HepG2 (cell line): ENCODE data around the gene GLB1L3. TPM values are rescaled to one million over a fixed set of nuclear protein-coding genes. Genes with fewer than 3 reads are reported as not detected.

ENCODE experiments used
- ATAC-seq: fragments of 200-7000 bp; cut with Tn5 transposase; 3 replicates; pipeline ENCODE4 v1.9.1; 2020; ENCODE audit warnings: mild to moderate bottlenecking, moderate library complexity
- BruUV-seq: library from RNA; stranded (reverse); fragments of 400-500 nt; replicated peaks from 2 replicates; lab custom pipeline; 2021; lab: Mats Ljungman, UMichigan
- CTCF ChIA-PET: fragments of 300-600 bp; formaldehyde crosslinking; extraction: SDS; loops from one replicate; lab custom pipeline; 2021; ENCODE audit warnings: low total read pairs, inconsistent platforms, low intra/inter-chr PET ratio; lab: Yijun Ruan, JAX
- POLR2A ChIA-PET: fragments of 350-600 bp; sonication (Branson Sonifier 250); formaldehyde crosslinking; loops from one replicate; lab custom pipeline; 2020; ENCODE audit warnings: antibody characterized with exemption, inconsistent platforms; lab: Yijun Ruan, JAX
- DNase-seq: peaks from one replicate; pipeline ENCODE4 v3.0.0-alpha.2; 2015; ENCODE audit warnings: low spot score
- FAIRE-seq: peaks from 3 replicates; lab custom pipeline; 2011; peaks lifted over from hg19 to GRCh38; lab: Jason Lieb, UNC
- H2AFZ ChIP-seq: one replicate; pipeline ENCODE4 v1.6.1; 2011; ENCODE audit warnings: low read length, inconsistent platforms
- H3K27ac ChIP-seq: fragments of 300-600 bp; 3 replicates; pipeline ENCODE4 v1.8.0; 2011; ENCODE audit warnings: mixed run types, mild to moderate bottlenecking, mixed read lengths, low read length, inconsistent platforms; ENCODE audit not compliant: insufficient read depth; ENCODE audit errors: extremely low read length
- H3K27me3 ChIP-seq, 2 experiments: fragments of 200-600 bp in 1 of 2; 2 replicates in 1 of 2; 3 replicates in 1 of 2; pipeline versions ENCODE4 v1.6.0 to v1.8.0; 2011; ENCODE audit warnings: low read length in 2 of 2, mild to moderate bottlenecking in 2 of 2, moderate library complexity in 2 of 2, inconsistent platforms in 1 of 2; ENCODE audit not compliant: insufficient read depth in 2 of 2, control insufficient read depth in 1 of 2
- H3K36me3 ChIP-seq, 2 experiments: fragments of 200-600 bp in 1 of 2; replicated peaks in 1 of 2; 2 replicates in 1 of 2; 3 replicates in 1 of 2; pipeline versions ENCODE4 v1.5.1 to v1.8.0; 2011; ENCODE audit warnings: low read length in 2 of 2, inconsistent platforms in 1 of 2; ENCODE audit not compliant: insufficient read depth in 2 of 2, control insufficient read depth in 1 of 2
- H3K4me1 ChIP-seq: 2 replicates; pipeline ENCODE4 v1.5.1; 2012; ENCODE audit warnings: low read length, inconsistent platforms; ENCODE audit not compliant: insufficient read depth
- H3K4me2 ChIP-seq: 2 replicates; pipeline ENCODE4 v1.6.0; 2011; ENCODE audit warnings: low read depth, low read length, inconsistent platforms
- H3K4me3 ChIP-seq, 3 experiments: fragments of 200-600 bp in 1 of 3; sonication (generic), shearing (Covaris generic) in 1 of 3; replicated peaks in 1 of 3; 2 replicates each; pipeline ENCODE4 v1.5.1; 2011 to 2016; ENCODE audit warnings: low read length in 3 of 3, inconsistent platforms in 2 of 3, low read depth in 2 of 3, mild to moderate bottlenecking in 2 of 3, control low read depth in 1 of 3, mixed read lengths in 1 of 3; ENCODE audit not compliant: insufficient read depth in 1 of 3
- H3K79me2 ChIP-seq: one replicate; pipeline ENCODE4 v1.6.1; 2011; ENCODE audit warnings: low read length, inconsistent platforms; ENCODE audit not compliant: insufficient read depth
- H3K9ac ChIP-seq: 2 replicates; pipeline ENCODE4 v1.6.0; 2011; ENCODE audit warnings: mild to moderate bottlenecking, low read depth, low read length, inconsistent platforms; ENCODE audit not compliant: insufficient read depth
- H3K9me3 ChIP-seq: 2 replicates; pipeline ENCODE4 v1.5.1; 2012; ENCODE audit warnings: mild to moderate bottlenecking, low read length
- H4K20me1 ChIP-seq: 2 replicates; pipeline ENCODE4 v1.6.0; 2011; ENCODE audit warnings: inconsistent platforms, mild to moderate bottlenecking, low read length, moderate library complexity; ENCODE audit not compliant: insufficient read depth
- AHR ChIP-seq: IDR thresholded peaks from 2 replicates; pipeline ENCODE4 v1.6.1; 2018; ENCODE audit warnings: missing genetic modification reagents, missing compliant biosample characterization
- ARHGAP35 ChIP-seq: sonication (generic); formaldehyde crosslinking; IDR thresholded peaks from 2 replicates; pipeline ENCODE4 v1.9.0; 2022; ENCODE audit warnings: mild to moderate bottlenecking, inconsistent platforms, moderate library complexity, missing genetic modification reagents, borderline replicate concordance
- POLR2A ChIP-seq, 2 experiments: IDR thresholded peaks; 2 replicates each; pipeline ENCODE4 v1.6.1; 2011; ENCODE audit warnings: low read depth in 2 of 2, low read length in 2 of 2, mild to moderate bottlenecking in 1 of 2, moderate library complexity in 1 of 2; ENCODE audit not compliant: insufficient read depth in 1 of 2
- SRF ChIP-seq: IDR thresholded peaks from 2 replicates; pipeline ENCODE4 v1.6.1; 2011; ENCODE audit warnings: mild to moderate bottlenecking, low read depth, low read length, moderate library complexity
- ZNF160 ChIP-seq: sonication (generic); formaldehyde crosslinking; IDR thresholded peaks from 2 replicates; pipeline ENCODE4 v1.8.0; 2022; ENCODE audit warnings: mild to moderate bottlenecking, inconsistent platforms, missing genetic modification reagents
- ZNF354B ChIP-seq: sonication (generic); formaldehyde crosslinking; IDR thresholded peaks from 2 replicates; pipeline ENCODE4 v1.8.0; 2022; ENCODE audit warnings: mild to moderate bottlenecking, missing genetic modification reagents
- ZNF607 ChIP-seq: sonication (generic); formaldehyde crosslinking; IDR thresholded peaks from 2 replicates; pipeline ENCODE4 v1.5.1; 2020; ENCODE audit warnings: missing genetic modification reagents, mild to moderate bottlenecking, borderline replicate concordance
- WGBS: methylation state at CpG from one replicate; pipeline ENCODE4 v1.1.6; 2017; ENCODE audit warnings: low lambda C conversion rate; 5-methylcytosine and 5-hydroxymethylcytosine counted together
- in situ Hi-C: cut with HindIII; loops from 2 replicates; pipeline ENCODE4 v1.10.0; 2017; ENCODE audit warnings: low pct_unique_long_range_greater_than_20kb; ENCODE audit not compliant: extremely low pct_ligation_motif_present
- intact Hi-C: fragments of 100-400 bp; cut with micrococcal nuclease; formaldehyde crosslinking; loops from one replicate; pipeline ENCODE4 v1.10.0; 2022; ENCODE audit not compliant: unreplicated experiment
- polyA plus RNA-seq, 8 experiments: library from polyadenylated mRNA; depleted of rRNA in 3 of 8; stranded (reverse) in 7 of 8; unstranded in 1 of 8; fragments of >200 nt; fragmentation: Illumina TruSeq in 4 of 8; extraction: Trizol in 4 of 8; gene quantifications; 2 replicates each; pipeline versions ENCODE4 v1.2.1 to v1.2.3, GENCODE V29; 2011 to 2016; ENCODE audit warnings: low read depth in 4 of 8, missing spikeins in 1 of 8, mixed read lengths in 1 of 8; ENCODE audit not compliant: insufficient read depth in 1 of 8
- total RNA-seq, 5 experiments: library from RNA; depleted of rRNA; stranded (reverse); fragments of >200 nt; fragmentation: Illumina TruSeq; extraction: Trizol; gene quantifications; 2 replicates each; pipeline ENCODE4 v1.2.3, GENCODE V29; 2016; ENCODE audit warnings: low read depth in 1 of 5
- TF ChIP-seq, protein P1 (sequence below): IDR thresholded peaks from 2 replicates; pipeline ENCODE4 v1.6.1; 2016; ENCODE audit warnings: control low read depth
- TF ChIP-seq, protein P2 (sequence below): sonication (generic); formaldehyde crosslinking; conservative IDR thresholded peaks from 2 replicates; pipeline ENCODE4 v1.4.0; 2020; ENCODE audit warnings: missing genetic modification reagents
- TF ChIP-seq, protein P3 (sequence below): sonication (generic); formaldehyde crosslinking; IDR thresholded peaks from 2 replicates; pipeline ENCODE4 v1.4.0; 2020; ENCODE audit warnings: low read depth, missing genetic modification reagents

The GLB1L3 gene
- total and polyA plus RNA-seq, 2 of the 13 experiments (the other 11 are each of a cell fraction or from before 2014, with no cell fraction given) = not detected

DNA sequence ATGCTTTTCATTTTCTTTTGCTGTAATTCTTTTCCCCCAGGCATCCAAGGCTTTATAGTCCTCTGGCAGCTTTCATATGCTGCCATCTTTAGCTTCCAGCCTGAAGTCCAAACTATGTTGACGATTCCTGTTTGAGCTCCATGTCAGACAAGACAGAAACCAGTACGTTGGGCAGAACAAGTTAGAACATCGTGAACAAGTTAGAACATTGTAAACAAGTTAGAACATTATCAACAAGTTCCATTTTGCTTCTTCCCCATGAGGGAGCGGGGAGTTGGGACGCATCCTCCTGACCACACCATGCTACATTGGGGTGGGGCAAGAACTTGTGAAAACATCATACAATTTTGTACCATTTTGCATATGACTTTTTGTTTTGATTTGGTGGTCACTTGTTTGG, 79.5 kb downstream of the GLB1L3 start:
- Histone ChIP-seq H3K4me3 (no peak overlapping the region), H3K79me2 (no peaks in the 10 kb centered on the region), H3K9me3 (no peaks in the 10 kb centered on the region), H2AFZ (no peak overlapping the region), H3K4me1 (peaks cover 6% of the 10 kb centered on the region), H3K36me3 (no peaks in the 10 kb centered on the region), H3K27ac (no peak overlapping the region), H4K20me1 (no peaks in the 10 kb centered on the region), H3K4me2 (no peak overlapping the region), H3K9ac (no peak overlapping the region), H3K27me3 (peaks cover 8 to 38% of the 10 kb centered on the region in 2 experiments)
- no peak for ATAC-seq
- FAIRE-seq = no peak
- 21% methylated on average over 4 of the region's 5 CpGs for WGBS
- intact Hi-C loops (no loop called here), in situ Hi-C loops (no loop called here)
- POLR2A ChIA-PET = no interaction called here
- CTCF ChIA-PET = no interaction called here
- DNase-seq = no peak
- BruUV-seq = no TSS peak
- TF ChIP-seq, protein P1, sequence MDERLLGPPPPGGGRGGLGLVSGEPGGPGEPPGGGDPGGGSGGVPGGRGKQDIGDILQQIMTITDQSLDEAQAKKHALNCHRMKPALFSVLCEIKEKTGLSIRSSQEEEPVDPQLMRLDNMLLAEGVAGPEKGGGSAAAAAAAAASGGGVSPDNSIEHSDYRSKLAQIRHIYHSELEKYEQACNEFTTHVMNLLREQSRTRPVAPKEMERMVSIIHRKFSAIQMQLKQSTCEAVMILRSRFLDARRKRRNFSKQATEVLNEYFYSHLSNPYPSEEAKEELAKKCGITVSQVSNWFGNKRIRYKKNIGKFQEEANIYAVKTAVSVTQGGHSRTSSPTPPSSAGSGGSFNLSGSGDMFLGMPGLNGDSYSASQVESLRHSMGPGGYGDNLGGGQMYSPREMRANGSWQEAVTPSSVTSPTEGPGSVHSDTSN = no peak
- no peak for TF ChIP-seq ZNF607 (CRISPR knock-in tag)

DNA sequence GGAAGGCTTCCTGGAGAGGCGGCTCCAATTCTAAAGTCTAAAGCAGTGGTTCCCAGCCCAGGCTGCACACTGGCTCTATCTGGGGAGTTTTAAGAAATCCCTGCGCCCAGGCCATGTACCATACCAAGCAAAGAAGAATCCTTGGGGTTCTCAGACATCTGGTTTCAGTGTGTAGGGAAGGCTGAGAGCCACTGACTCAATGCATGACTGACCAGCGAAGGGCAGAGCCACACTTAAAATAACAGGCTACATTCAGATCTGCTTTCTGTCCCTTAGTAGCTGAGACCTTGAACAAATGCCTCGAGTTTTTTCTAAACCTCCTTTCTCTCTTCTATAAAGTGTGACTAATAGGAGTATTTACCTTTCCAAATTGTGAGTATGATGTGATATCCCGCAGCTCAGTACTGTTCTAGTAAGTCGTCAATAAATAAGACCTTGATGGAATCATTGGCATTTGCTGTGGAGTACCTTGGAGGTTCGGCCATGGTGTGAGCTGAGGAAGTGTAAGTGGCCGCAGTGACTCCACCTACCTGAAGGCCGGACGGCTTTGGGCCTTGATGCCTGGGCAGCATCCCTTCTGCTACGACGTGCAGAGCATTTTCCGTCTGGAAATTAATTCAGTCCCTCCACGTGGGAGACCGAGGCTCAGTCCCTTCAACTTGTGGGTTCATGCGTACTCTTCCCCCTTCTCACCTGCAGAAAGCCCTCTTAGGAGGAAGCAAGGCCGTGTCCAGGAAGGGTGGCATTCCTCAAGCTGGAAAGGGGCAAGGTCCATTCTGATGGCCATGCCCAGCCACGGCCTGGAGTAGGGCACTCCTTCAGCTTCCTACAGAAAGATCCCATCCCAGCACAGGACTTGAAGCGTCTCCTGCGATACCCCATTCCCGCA, 80.7 kb downstream of the GLB1L3 start:
- Histone ChIP-seq H3K4me2 (no peak overlapping the region), H3K9ac (no peak overlapping the region), H3K36me3 (no peaks in the 10 kb centered on the region), H3K4me1 (peaks cover 6% of the 10 kb centered on the region), H4K20me1 (no peaks in the 10 kb centered on the region), H3K4me3 (no peak overlapping the region), H2AFZ (no peak overlapping the region), H3K9me3 (no peaks in the 10 kb centered on the region), H3K27ac (no peak overlapping the region), H3K27me3 (peaks cover 11 to 38% of the 10 kb centered on the region in 2 experiments), H3K79me2 (no peaks in the 10 kb centered on the region)
- FAIRE-seq (no peak), ATAC-seq (no peak), DNase-seq (no peak)
- CTCF ChIA-PET = no interaction called here
- BruUV-seq = no TSS peak
- POLR2A ChIA-PET = no interaction called here
- intact Hi-C loops (no loop called here), in situ Hi-C loops (no loop called here)
- WGBS = 38% methylated on average over 13 of the region's 21 CpGs
- TF ChIP-seq AHR (no peak), POLR2A (IDR thresholded peaks at IDR 0.05; ENCODE audit: insufficient read depth in 1 of 2, low read depth in 2 of 2, low read length in 2 of 2) (no peak), ZNF354B (no peak), ARHGAP35 (no peak), SRF (no peak), ZNF160 (CRISPR knock-in tag) (no peak)
- TF ChIP-seq, protein P2, sequence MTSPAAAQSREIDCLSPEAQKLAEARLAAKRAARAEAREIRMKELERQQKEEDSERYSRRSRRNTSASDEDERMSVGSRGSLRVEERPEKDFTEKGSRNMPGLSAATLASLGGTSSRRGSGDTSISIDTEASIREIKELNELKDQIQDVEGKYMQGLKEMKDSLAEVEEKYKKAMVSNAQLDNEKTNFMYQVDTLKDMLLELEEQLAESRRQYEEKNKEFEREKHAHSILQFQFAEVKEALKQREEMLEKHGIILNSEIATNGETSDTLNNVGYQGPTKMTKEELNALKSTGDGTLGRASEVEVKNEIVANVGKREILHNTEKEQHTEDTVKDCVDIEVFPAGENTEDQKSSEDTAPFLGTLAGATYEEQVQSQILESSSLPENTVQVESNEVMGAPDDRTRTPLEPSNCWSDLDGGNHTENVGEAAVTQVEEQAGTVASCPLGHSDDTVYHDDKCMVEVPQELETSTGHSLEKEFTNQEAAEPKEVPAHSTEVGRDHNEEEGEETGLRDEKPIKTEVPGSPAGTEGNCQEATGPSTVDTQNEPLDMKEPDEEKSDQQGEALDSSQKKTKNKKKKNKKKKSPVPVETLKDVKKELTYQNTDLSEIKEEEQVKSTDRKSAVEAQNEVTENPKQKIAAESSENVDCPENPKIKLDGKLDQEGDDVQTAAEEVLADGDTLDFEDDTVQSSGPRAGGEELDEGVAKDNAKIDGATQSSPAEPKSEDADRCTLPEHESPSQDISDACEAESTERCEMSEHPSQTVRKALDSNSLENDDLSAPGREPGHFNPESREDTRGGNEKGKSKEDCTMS (CRISPR knock-in tag) = no peak
- TF ChIP-seq, protein P3, sequence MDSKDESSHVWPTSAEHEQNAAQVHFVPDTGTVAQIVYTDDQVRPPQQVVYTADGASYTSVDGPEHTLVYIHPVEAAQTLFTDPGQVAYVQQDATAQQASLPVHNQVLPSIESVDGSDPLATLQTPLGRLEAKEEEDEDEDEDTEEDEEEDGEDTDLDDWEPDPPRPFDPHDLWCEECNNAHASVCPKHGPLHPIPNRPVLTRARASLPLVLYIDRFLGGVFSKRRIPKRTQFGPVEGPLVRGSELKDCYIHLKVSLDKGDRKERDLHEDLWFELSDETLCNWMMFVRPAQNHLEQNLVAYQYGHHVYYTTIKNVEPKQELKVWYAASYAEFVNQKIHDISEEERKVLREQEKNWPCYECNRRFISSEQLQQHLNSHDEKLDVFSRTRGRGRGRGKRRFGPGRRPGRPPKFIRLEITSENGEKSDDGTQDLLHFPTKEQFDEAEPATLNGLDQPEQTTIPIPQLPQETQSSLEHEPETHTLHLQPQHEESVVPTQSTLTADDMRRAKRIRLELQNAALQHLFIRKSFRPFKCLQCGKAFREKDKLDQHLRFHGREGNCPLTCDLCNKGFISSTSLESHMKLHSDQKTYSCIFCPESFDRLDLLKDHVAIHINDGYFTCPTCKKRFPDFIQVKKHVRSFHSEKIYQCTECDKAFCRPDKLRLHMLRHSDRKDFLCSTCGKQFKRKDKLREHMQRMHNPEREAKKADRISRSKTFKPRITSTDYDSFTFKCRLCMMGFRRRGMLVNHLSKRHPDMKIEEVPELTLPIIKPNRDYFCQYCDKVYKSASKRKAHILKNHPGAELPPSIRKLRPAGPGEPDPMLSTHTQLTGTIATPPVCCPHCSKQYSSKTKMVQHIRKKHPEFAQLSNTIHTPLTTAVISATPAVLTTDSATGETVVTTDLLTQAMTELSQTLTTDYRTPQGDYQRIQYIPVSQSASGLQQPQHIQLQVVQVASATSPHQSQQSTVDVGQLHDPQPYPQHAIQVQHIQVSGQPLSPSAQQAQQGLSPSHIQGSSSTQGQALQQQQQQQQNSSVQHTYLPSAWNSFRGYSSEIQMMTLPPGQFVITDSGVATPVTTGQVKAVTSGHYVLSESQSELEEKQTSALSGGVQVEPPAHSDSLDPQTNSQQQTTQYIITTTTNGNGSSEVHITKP = no peak
